Measurements from ENCODE around the gene FGF2.

DNA sequence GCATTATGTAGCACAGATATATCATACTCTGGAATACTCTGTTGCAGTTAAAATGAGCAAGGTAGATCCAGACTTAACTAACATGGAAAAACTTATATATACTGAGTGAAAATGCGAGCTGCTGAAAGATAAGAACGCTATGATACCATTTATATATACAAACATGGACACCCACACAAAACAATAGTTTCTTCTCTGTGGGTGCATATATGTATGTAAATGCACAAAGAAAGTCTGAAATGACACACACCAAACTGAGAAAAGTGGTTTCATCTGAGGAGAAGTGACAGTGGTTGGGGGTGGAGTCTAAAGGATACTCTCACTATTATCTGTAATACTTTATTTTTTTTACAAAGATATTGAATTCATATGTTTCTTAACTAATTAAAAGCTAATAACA, 12.2 kb upstream of the FGF2 start:
- TF ChIP-seq POLR2A (IDR thresholded peaks at IDR 0.05) = no peak
- TF ChIP-seq, protein P1, sequence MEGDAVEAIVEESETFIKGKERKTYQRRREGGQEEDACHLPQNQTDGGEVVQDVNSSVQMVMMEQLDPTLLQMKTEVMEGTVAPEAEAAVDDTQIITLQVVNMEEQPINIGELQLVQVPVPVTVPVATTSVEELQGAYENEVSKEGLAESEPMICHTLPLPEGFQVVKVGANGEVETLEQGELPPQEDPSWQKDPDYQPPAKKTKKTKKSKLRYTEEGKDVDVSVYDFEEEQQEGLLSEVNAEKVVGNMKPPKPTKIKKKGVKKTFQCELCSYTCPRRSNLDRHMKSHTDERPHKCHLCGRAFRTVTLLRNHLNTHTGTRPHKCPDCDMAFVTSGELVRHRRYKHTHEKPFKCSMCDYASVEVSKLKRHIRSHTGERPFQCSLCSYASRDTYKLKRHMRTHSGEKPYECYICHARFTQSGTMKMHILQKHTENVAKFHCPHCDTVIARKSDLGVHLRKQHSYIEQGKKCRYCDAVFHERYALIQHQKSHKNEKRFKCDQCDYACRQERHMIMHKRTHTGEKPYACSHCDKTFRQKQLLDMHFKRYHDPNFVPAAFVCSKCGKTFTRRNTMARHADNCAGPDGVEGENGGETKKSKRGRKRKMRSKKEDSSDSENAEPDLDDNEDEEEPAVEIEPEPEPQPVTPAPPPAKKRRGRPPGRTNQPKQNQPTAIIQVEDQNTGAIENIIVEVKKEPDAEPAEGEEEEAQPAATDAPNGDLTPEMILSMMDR (IDR thresholded peaks at IDR 0.05) = no peak
- no peak for TF ChIP-seq EP300 (IDR thresholded peaks at IDR 0.05)
- no peak for TF ChIP-seq POLR2AphosphoS5 (IDR thresholded peaks at IDR 0.05)
